ENCODE results near the gene GTF3C5. TPM values are rescaled to one million over a fixed set of nuclear protein-coding genes. Genes with fewer than 3 reads are reported as not detected.

The GTF3C5 gene
- polyA plus RNA-seq, 1 of the 3 experiments (the other 2 are of a cell fraction): 57.3 TPM

DNA sequence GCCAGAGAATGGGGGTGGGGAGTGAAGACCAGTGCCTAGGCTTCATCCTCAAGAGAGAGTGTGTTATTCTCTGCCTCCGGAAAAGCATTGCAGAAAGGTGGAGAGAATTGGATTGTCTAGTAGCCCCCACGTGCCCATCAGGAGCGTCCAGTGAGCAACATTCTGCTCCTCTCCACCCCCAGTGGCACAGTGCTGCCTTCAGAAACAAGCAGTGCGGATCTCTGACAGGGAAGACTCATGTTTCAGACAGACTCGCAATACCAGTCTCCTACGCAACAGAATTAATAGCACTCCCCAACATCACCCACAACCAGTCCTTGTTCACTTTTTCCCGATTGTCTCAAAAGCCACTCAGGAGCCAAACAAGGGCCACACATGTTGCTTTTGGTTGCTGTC lies 16.1 kb downstream of the GTF3C5 start:
- Histone ChIP-seq H3K4me1 (ENCODE audit: control insufficient read depth in 1 of 2, insufficient read depth in 2 of 2, low read depth in 1 of 2, low read length in 1 of 2) (no peaks in the 10 kb centered on the region), H2AFZ (ENCODE audit: low read depth) (no peak overlapping the region), H3K4me2 (no peak overlapping the region), H3K27ac (ENCODE audit: low read depth in 2 of 2, low read length in 1 of 2) (no peak overlapping the region), H4K20me1 (ENCODE audit: insufficient read depth) (peaks cover 4% of the 10 kb centered on the region; the same call in 1 of the 2 replicates), H3K36me3 (replicated peaks in 1 of 2; ENCODE audit: control insufficient read depth in 1 of 2, insufficient read depth in 2 of 2, low read length in 1 of 2) (peaks cover 20 to 68% of the 10 kb centered on the region in 2 experiments), H3F3A (replicated peaks; ENCODE audit: insufficient read depth) (no peaks in the 10 kb centered on the region), H3K79me2 (ENCODE audit: insufficient read depth) (peaks cover 3% of the 10 kb centered on the region; the same call in 1 of the 2 replicates), H3K9ac (no peak overlapping the region), H3K9me3 (no peaks in the 10 kb centered on the region), H3K4me3 (ENCODE audit: low read depth in 2 of 2, low read length in 1 of 2) (no peak overlapping the region), H3K9me2 (no peaks in the 10 kb centered on the region), H3K27me3 (ENCODE audit: insufficient read depth) (no peaks in the 10 kb centered on the region)
- 98% methylated on average over 7 of the region's 7 CpGs for WGBS (ENCODE audit: low lambda C conversion rate)
- ChIA-PET CTCF (interaction anchor here (2.3 kb wide), 1 partner anchor 100 kb away, joined by 9 read pairs; no protein-coding TSS in a partner anchor), POLR2A (no interaction called here)
- no peak for DNase-seq
- TF ChIP-seq RXRA (IDR thresholded peaks at IDR 0.05; ENCODE audit: borderline replicate concordance, low read depth): no peak
- no peak for TF ChIP-seq FOXJ3 (CRISPR knock-in tag; IDR thresholded peaks at IDR 0.05)
- TF ChIP-seq, protein P1, sequence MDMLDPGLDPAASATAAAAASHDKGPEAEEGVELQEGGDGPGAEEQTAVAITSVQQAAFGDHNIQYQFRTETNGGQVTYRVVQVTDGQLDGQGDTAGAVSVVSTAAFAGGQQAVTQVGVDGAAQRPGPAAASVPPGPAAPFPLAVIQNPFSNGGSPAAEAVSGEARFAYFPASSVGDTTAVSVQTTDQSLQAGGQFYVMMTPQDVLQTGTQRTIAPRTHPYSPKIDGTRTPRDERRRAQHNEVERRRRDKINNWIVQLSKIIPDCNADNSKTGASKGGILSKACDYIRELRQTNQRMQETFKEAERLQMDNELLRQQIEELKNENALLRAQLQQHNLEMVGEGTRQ (IDR thresholded peaks at IDR 0.05; ENCODE audit: borderline replicate concordance, low read depth, low read length): no peak
- TF ChIP-seq TAF1 (IDR thresholded peaks at IDR 0.05; ENCODE audit: borderline replicate concordance, low read depth, low read length): no peak
- TF ChIP-seq SMC3 (IDR thresholded peaks at IDR 0.05; ENCODE audit: low read depth, low read length): no peak
- TF ChIP-seq, protein P2, sequence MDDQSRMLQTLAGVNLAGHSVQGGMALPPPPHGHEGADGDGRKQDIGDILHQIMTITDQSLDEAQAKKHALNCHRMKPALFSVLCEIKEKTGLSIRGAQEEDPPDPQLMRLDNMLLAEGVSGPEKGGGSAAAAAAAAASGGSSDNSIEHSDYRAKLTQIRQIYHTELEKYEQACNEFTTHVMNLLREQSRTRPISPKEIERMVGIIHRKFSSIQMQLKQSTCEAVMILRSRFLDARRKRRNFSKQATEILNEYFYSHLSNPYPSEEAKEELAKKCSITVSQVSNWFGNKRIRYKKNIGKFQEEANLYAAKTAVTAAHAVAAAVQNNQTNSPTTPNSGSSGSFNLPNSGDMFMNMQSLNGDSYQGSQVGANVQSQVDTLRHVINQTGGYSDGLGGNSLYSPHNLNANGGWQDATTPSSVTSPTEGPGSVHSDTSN (IDR thresholded peaks at IDR 0.05): no peak
- TF ChIP-seq ELF1 (IDR thresholded peaks at IDR 0.05): no peak
- no peak for TF ChIP-seq TEAD4 (IDR thresholded peaks at IDR 0.05; ENCODE audit: borderline replicate concordance, insufficient read depth)
- TF ChIP-seq, protein P3, sequence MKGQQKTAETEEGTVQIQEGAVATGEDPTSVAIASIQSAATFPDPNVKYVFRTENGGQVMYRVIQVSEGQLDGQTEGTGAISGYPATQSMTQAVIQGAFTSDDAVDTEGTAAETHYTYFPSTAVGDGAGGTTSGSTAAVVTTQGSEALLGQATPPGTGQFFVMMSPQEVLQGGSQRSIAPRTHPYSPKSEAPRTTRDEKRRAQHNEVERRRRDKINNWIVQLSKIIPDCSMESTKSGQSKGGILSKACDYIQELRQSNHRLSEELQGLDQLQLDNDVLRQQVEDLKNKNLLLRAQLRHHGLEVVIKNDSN (IDR thresholded peaks at IDR 0.05; ENCODE audit: borderline replicate concordance, low read depth): no peak
- no peak for TF ChIP-seq JUND (IDR thresholded peaks at IDR 0.05)
- no peak for TF ChIP-seq EP300 (IDR thresholded peaks at IDR 0.05; ENCODE audit: borderline replicate concordance in 1 of 2, low read depth in 1 of 2, low read length in 1 of 2)
- TF ChIP-seq, protein P4, sequence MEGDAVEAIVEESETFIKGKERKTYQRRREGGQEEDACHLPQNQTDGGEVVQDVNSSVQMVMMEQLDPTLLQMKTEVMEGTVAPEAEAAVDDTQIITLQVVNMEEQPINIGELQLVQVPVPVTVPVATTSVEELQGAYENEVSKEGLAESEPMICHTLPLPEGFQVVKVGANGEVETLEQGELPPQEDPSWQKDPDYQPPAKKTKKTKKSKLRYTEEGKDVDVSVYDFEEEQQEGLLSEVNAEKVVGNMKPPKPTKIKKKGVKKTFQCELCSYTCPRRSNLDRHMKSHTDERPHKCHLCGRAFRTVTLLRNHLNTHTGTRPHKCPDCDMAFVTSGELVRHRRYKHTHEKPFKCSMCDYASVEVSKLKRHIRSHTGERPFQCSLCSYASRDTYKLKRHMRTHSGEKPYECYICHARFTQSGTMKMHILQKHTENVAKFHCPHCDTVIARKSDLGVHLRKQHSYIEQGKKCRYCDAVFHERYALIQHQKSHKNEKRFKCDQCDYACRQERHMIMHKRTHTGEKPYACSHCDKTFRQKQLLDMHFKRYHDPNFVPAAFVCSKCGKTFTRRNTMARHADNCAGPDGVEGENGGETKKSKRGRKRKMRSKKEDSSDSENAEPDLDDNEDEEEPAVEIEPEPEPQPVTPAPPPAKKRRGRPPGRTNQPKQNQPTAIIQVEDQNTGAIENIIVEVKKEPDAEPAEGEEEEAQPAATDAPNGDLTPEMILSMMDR (IDR thresholded peaks at IDR 0.05): no peak
- no peak for TF ChIP-seq EZH2phosphoT487 (IDR thresholded peaks at IDR 0.05; ENCODE audit: borderline replicate concordance, low read depth)

Measured in SK-N-SH (cell line).